Measurements from ENCODE around the gene GAREM1.

The GAREM1 gene

GRCh38 chr18:32455361-32455760 is 15.3 kb downstream of the GAREM1 start:
- DNase-seq: no peak

- no peak for DNase-seq
These were observed 16.1 kb downstream of the GAREM1 start for GRCh38 chr18:32454593-32454992.

- DNase-seq: no peak
These were observed 19.8 kb downstream of the GAREM1 start for GRCh38 chr18:32450874-32451273.

- no peak for DNase-seq
These were observed 20.5 kb downstream of the GAREM1 start for GRCh38 chr18:32450026-32450691.

- DNase-seq: no peak
These were observed 23.9 kb downstream of the GAREM1 start for GRCh38 chr18:32446780-32447179.

GRCh38 chr18:32445846-32446245 is 24.8 kb downstream of the GAREM1 start:
- no peak for DNase-seq

GRCh38 chr18:32443706-32444215 is 26.9 kb downstream of the GAREM1 start:
- DNase-seq: no peak

- no peak for DNase-seq
These were observed 27.5 kb downstream of the GAREM1 start for GRCh38 chr18:32443033-32443705.

GRCh38 chr18:32442575-32442974 is 28.1 kb downstream of the GAREM1 start:
- DNase-seq: no peak

GRCh38 chr18:32441533-32441932 is 29.1 kb downstream of the GAREM1 start:
- no peak for DNase-seq

GRCh38 chr18:32440518-32440917 is 30.2 kb downstream of the GAREM1 start:
- no peak for DNase-seq

GRCh38 chr18:32439802-32440201 is 30.9 kb downstream of the GAREM1 start:
- no peak for DNase-seq

- no peak for DNase-seq
These were observed 31.4 kb downstream of the GAREM1 start for GRCh38 chr18:32439241-32439640.

- DNase-seq: no peak
These were observed 32.5 kb downstream of the GAREM1 start for GRCh38 chr18:32438173-32438572.

- no peak for DNase-seq
These were observed 33.4 kb downstream of the GAREM1 start for GRCh38 chr18:32437100-32437834.

GRCh38 chr18:32435631-32436500 is 34.8 kb downstream of the GAREM1 start:
- no peak for DNase-seq

GRCh38 chr18:32431753-32432152 is 38.9 kb downstream of the GAREM1 start:
- no peak for DNase-seq

GRCh38 chr18:32429402-32429801 is 41.3 kb downstream of the GAREM1 start:
- DNase-seq: no peak

- no peak for DNase-seq
These were observed 43.4 kb downstream of the GAREM1 start for GRCh38 chr18:32427084-32427900.

- DNase-seq: no peak
These were observed 45.2 kb downstream of the GAREM1 start for GRCh38 chr18:32425466-32425865.

GRCh38 chr18:32424696-32425095 is 46.0 kb downstream of the GAREM1 start:
- DNase-seq: no peak
